GM19025 (cell line): ENCODE measurements around the gene KRT9.

Source experiments
- ATAC-seq: cut with Tn5 transposase; IDR thresholded peaks from one replicate; pipeline ENCODE4 v1.9.1; 2021; ENCODE audit warnings: mild to moderate bottlenecking, low read depth, moderate library complexity; ENCODE audit not compliant: unreplicated experiment

Gene KRT9

DNA sequence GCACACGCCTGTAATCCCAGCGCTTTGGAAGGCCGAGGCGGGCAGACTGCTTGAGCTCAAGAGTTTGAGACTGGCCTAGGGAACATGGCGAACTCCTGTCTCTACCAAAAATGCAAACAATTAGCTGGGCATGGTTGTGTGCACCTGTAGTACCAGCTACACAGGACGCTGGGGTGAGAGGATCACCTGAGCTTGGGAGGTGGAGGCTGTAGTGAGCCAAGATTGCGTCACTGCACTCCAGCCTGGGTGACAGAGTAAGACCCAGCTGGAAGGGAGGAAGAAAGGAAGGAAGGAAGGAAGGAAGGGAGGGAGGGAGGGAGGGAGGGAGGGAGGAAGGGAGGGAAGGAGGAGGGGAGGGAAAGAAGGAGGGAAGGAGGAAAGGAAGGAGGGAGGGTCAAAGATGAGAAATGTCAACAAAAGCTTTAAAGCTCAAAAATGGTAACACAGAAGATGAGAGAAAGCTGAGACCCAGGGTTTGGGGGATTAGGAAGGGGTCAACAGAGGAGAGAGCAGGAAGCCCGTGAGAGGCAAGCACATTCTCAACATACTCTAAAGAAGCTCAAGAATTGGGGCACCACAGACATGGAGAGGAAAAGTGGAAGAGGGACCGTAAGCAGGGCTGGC is 38.8 kb downstream of the KRT9 start:
- ATAC-seq: no peak

- ATAC-seq: no peak
These were observed 39.9 kb downstream of the KRT9 start for GRCh38 chr17:41531993-41532392.

DNA sequence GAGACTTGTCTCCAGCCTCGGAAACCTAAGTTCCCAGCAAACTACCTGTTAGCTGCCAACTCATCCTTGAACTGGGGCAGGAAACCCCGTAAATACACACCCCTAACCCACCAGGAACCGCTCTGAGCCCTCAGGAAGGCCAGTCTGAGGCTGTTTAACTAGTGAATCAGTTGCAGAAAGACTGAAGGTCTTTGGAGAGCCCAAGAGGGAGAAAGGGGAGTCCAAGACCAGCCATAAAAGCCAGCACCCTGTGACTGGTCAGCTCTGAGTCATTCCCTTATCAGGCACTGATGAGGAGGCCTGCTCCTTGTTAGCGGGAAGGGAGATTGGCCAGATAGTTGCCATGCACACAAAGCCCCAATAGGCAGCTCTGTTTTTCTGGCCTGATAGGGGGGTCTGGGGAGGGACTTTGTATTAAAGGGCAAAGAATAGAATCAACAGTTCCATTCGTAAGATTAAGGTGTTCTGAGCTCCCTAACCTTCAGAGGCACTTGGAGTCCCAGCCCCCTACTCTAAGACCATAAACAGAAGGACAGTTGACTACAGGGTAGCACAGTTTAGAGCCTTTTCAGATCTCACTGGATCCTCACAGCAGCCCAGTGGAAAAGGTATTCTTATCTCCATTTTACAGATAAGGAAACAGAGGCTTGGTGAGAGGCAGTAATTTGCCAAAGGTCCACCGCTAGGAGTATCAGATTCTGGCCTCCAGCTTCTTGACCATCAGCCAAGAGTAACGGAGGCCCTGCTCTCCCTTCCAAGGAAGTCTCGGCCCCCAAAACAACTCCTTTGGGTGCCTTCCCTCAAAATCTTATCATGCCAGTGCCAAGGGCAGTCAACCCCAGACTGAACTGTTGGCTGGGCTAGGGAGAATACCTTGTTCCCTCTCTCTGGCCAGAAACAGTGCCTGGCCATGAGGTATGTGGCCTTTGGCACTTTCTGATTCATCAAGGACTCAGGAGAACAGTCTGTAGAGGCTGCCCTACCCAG is 41.5 kb downstream of the KRT9 start:
- ATAC-seq: no peak

GRCh38 chr17:41529491-41529915 is 42.4 kb downstream of the KRT9 start:
- no peak for ATAC-seq

DNA sequence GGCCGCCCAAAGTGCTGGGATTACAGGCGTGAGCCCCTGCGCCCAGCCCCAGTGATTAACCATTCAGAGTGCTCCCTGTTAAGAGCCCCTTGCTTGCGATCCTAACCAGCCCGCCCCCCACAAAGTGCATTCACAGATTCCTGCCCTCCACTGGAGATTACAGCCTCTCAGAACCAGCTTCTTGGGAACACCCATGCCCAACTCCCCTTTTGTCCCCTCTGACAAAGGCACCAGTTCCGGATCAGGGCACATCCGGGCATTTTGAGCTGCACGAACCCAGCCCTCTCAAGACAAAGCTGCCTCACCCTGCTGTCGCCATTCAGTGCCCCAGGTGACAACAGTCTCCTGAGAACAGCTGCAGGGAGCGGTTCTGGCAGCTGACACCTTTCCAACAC is 42.9 kb downstream of the KRT9 start:
- no peak for ATAC-seq

DNA sequence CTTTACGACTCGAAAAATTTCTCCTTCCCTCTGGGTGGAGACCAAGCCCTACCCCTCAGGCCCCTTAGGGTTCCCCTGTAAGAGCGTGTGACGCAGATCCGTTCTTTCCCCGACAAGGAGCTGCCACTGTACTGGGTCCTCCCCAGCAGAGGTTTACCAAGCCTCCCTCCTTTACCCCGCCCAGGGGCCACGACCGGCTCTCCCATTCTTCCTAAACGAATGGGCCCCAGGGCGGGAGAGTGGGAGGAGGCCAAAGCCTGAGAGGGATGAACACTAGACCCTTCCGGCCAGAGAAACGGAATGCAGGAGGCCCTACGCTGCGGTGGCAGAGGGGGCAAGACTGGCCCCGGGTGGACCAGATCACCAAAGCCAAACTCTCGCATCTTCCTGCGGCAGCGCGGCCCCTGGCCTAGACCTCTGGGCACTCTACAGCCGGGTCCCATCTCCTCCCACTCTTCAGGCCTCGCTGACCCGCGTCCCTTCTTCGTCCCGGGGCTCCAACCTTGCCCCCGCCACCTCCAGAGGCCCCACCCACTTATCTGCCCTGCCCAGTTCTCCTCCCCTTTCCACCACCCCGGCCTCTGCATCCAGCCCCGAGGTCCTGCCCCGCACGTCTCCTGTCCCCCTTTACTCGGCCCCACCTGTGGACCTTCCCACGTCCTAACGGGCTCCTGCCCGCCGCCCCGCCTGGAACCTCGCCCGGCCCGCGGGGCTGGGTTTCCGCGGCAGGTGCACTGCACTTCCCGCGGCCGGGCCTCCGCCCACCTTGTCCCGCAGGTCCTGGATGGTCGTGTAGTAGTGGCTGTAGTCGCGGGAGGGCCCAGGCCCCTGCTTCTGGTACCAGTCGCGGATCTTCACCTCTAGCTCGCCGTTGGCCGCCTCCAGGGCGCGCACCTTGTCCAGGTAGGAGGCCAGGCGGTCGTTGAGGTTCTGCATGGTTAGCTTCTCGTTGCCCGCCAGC is 44.5 kb downstream of the KRT9 start:
- no peak for ATAC-seq

DNA sequence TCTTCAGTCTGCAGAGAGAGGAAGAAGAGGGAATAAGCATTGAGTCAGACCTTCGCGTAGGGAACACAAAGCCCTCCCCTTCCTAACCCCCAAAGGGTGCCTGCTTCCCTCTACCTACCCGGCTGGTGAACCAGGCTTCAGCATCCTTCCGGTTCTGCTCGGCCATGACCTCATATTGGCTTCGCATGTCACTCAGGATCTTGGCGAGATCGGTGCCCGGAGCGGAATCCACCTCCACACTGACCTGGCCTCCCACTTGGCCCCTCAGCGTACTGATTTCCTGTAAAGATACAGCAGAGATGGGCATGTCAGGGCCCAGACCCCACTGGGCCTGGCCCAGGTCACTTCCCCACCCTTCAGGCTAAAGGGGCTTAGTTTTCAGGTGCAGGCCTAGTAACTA is 47.6 kb downstream of the KRT9 start:
- ATAC-seq: no peak

- ATAC-seq: no peak
These were observed 48.1 kb downstream of the KRT9 start for GRCh38 chr17:41523787-41524186.

- ATAC-seq: no peak
These were observed 48.6 kb downstream of the KRT9 start for GRCh38 chr17:41523225-41523593.

GRCh38 chr17:41522301-41523224 is 49.3 kb downstream of the KRT9 start:
- ATAC-seq: no peak

GRCh38 chr17:41521574-41522261 is 50.1 kb downstream of the KRT9 start:
- ATAC-seq: no peak

- no peak for ATAC-seq
These were observed 50.9 kb downstream of the KRT9 start for GRCh38 chr17:41520821-41521521.

- no peak for ATAC-seq
These were observed 52.2 kb downstream of the KRT9 start for GRCh38 chr17:41519501-41520224.

DNA sequence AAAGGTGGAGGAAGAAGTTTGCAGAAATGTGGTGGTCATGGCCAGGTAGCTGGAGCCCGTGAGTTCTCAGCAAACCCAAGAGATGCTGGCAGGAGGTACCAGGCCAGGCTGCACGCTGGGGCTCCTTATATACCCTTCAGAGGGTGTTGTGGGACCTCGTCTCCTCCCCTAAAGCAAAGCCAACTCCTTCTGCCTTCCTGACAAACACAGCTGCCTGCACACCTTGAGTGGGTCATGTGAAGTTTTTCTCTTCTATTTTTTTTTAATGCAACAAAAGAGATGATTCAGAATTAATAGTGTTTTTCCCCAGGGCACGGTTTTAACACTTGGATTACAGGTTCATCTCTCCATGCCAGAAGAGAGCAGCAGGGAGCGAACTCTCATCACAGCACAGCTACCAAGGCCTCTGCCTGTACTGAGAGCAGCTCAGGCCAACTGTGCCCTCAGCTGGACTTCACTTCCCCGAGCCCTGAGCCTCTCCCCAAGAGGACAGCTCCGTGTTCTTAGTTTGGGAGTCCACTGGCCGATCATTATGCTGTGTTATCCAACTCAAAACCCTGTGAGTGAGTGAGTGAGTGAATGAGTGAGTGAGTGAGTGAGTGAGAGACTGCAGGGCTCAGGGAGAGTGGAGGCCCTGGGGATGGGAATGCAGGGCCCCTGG is 52.9 kb downstream of the KRT9 start, which contains the start of gene KRT15:
TSS of gene KRT15 (minus strand) at position 102 of the 661 bp plus-strand sequence. CDS start at position 39, 63 bp downstream.
- no peak for ATAC-seq

DNA sequence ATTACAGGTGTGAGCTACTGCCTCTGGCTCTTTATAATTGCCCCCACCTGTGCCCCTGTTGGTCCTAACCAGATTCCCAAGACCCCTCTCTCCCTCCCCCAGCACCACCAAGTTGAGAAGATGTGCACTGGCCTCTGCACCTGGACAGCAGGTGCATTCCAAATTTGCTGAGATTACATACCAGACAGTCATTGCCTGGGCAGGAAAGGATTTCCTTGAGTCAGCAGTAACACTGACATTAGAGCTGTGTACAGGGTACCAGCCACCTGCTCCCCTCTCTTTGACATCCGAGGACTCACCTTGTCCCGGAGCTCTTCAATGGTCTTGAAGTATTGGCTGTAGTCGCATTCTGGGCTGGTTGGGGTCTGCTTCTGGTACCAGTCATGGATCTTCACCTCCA is 53.8 kb downstream of the KRT9 start:
- no peak for ATAC-seq

GRCh38 chr17:41516830-41517283 is 55.0 kb downstream of the KRT9 start:
- ATAC-seq: no peak
